IPS-15b (cell line): ENCODE measurements around the gene PDIA6.

Source experiments
- H3K27me3 ChIP-seq: one replicate; pipeline ENCODE4 v1.6.1; 2013; ENCODE audit warnings: low read length; ENCODE audit not compliant: control insufficient read depth, insufficient read depth
- H3K36me3 ChIP-seq: one replicate; pipeline ENCODE4 v1.6.1; 2013; ENCODE audit warnings: low read length; ENCODE audit not compliant: control insufficient read depth, insufficient read depth
- H3K4me1 ChIP-seq: one replicate; pipeline ENCODE4 v1.6.1; 2013; ENCODE audit warnings: mild to moderate bottlenecking, low read length; ENCODE audit not compliant: control insufficient read depth, insufficient read depth
- H3K4me3 ChIP-seq: one replicate; pipeline ENCODE4 v1.5.1; 2013; ENCODE audit warnings: low read depth, low read length
- H3K9ac ChIP-seq: one replicate; pipeline ENCODE4 v1.6.1; 2013; ENCODE audit warnings: low read depth, mild to moderate bottlenecking, low read length
- H3K9me3 ChIP-seq: one replicate; pipeline ENCODE4 v1.6.1; 2013; ENCODE audit warnings: mild to moderate bottlenecking, low read length; ENCODE audit not compliant: control insufficient read depth, insufficient read depth

Gene PDIA6, protein sequence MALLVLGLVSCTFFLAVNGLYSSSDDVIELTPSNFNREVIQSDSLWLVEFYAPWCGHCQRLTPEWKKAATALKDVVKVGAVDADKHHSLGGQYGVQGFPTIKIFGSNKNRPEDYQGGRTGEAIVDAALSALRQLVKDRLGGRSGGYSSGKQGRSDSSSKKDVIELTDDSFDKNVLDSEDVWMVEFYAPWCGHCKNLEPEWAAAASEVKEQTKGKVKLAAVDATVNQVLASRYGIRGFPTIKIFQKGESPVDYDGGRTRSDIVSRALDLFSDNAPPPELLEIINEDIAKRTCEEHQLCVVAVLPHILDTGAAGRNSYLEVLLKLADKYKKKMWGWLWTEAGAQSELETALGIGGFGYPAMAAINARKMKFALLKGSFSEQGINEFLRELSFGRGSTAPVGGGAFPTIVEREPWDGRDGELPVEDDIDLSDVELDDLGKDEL

DNA sequence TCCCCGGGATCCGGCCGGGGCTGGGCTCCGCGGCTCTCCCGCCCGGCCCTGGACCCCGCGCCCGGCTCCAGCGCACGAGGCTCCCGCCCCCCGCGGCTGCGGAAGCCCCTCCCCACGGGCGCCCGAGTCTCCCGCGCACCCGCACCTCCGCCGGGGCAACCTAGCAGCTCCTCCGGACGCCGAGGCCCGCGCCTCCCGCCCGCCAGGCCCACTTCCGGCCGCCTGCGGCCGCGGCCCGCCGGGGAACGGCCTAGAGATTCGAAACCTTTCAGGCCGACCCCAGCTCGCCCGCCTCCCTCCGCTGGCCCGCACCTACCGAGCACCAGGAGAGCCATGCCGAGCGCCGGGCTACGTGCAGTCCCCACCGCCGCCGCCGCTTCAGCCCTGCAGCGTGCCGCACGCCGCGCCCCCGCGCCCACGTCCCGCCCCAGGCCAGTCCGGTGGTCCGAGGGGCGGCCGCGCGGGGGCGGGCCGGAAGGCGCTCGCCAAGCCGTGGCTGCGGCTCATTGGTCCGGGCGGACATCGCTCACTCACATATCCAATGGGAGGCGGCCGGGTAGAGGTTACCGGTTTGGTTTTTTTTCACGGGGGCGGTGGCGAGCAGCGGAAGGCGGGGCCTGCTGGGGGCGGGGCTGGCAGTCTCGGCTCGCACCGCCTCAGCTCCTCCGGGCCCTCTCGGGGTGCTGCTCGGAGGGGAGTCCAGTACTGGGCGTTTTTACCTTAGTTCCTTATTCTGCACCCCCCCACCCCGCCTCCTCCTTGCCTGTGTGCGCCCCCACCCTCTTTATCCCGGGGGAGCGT lies at the start of gene PDIA6:
Gene PDIA6 (minus strand): TSS at position 424 of the 801 bp plus-strand sequence. CDS start 89 bp downstream, at position 335.
- Histone ChIP-seq H3K36me3 (no peaks in the 10 kb centered on the region), H3K4me3 (peak within 1 kb of the TSS; percentile 70), H3K4me1 (peaks cover 4% of the 10 kb centered on the region), H3K9ac (peak within 1 kb of the TSS; percentile 61), H3K27me3 (no peaks in the 10 kb centered on the region), H3K9me3 (no peaks in the 10 kb centered on the region)

- Histone ChIP-seq H3K4me3 (no peak overlapping the region), H3K9ac (no peak overlapping the region), H3K36me3 (no peaks in the 10 kb centered on the region), H3K27me3 (no peaks in the 10 kb centered on the region), H3K9me3 (no peaks in the 10 kb centered on the region), H3K4me1 (peaks cover 3% of the 10 kb centered on the region)
Observed at GRCh38 chr2:10862330-10862729, 49.7 kb upstream of the PDIA6 start.

DNA sequence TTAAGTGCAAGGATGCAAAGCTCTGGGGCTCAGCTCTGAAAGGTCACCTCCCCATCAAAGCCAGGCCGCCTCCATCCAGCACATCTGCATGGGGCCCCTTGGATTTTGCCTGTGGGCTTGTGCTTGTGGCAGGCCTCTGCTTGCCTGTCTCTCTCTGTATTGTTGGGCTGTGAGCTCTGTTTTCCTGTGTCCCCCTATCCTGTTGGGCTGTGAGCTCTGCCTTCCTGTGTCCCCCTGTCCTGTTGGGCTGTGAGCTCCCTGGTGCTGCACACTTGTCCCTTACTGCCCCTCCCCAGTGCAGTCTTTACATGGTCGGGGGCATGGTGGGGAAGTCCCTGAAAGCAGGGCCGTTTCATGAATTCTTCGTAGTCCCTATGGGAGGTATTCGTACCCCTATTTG lies 49.2 kb upstream of the PDIA6 start:
- no peaks in the 10 kb centered on the region for H3K9me3 ChIP-seq
- H3K4me3 ChIP-seq: no peak overlapping the region
- H3K9ac ChIP-seq: no peak overlapping the region
- H3K36me3 ChIP-seq: no peaks in the 10 kb centered on the region
- peaks cover 3% of the 10 kb centered on the region for H3K4me1 ChIP-seq
- H3K27me3 ChIP-seq: no peaks in the 10 kb centered on the region

GRCh38 chr2:10860814-10861325 lies 48.3 kb upstream of the PDIA6 start:
- Histone ChIP-seq H3K27me3 (no peaks in the 10 kb centered on the region), H3K9ac (no peak overlapping the region), H3K9me3 (no peaks in the 10 kb centered on the region), H3K36me3 (no peaks in the 10 kb centered on the region), H3K4me1 (peaks cover 3% of the 10 kb centered on the region), H3K4me3 (no peak overlapping the region)

GRCh38 chr2:10860081-10860813 lies 47.7 kb upstream of the PDIA6 start:
- no peaks in the 10 kb centered on the region for H3K9me3 ChIP-seq
- no peaks in the 10 kb centered on the region for H3K36me3 ChIP-seq
- no peak overlapping the region for H3K9ac ChIP-seq
- no peak overlapping the region for H3K4me3 ChIP-seq
- H3K27me3 ChIP-seq: no peaks in the 10 kb centered on the region
- H3K4me1 ChIP-seq: peaks cover 3% of the 10 kb centered on the region

GRCh38 chr2:10859278-10859677 lies 46.7 kb upstream of the PDIA6 start:
- Histone ChIP-seq H3K4me1 (no peaks in the 10 kb centered on the region), H3K4me3 (no peak overlapping the region), H3K9ac (no peak overlapping the region), H3K27me3 (no peaks in the 10 kb centered on the region), H3K9me3 (no peaks in the 10 kb centered on the region), H3K36me3 (no peaks in the 10 kb centered on the region)

- no peaks in the 10 kb centered on the region for H3K36me3 ChIP-seq
- no peaks in the 10 kb centered on the region for H3K27me3 ChIP-seq
- no peak overlapping the region for H3K9ac ChIP-seq
- H3K9me3 ChIP-seq: no peaks in the 10 kb centered on the region
- no peak overlapping the region for H3K4me3 ChIP-seq
- H3K4me1 ChIP-seq: peaks cover 2% of the 10 kb centered on the region
Observed at GRCh38 chr2:10848541-10848940, 36.0 kb upstream of the PDIA6 start.

- H3K27me3 ChIP-seq: no peaks in the 10 kb centered on the region
- H3K9ac ChIP-seq: no peak overlapping the region
- peaks cover 2% of the 10 kb centered on the region for H3K4me1 ChIP-seq
- no peaks in the 10 kb centered on the region for H3K9me3 ChIP-seq
- no peaks in the 10 kb centered on the region for H3K36me3 ChIP-seq
- H3K4me3 ChIP-seq: no peak overlapping the region
Observed at GRCh38 chr2:10847008-10847407, 34.4 kb upstream of the PDIA6 start.

- no peaks in the 10 kb centered on the region for H3K27me3 ChIP-seq
- H3K9me3 ChIP-seq: no peaks in the 10 kb centered on the region
- H3K9ac ChIP-seq: no peak overlapping the region
- no peak overlapping the region for H3K4me3 ChIP-seq
- peaks cover 2% of the 10 kb centered on the region for H3K4me1 ChIP-seq
- no peaks in the 10 kb centered on the region for H3K36me3 ChIP-seq
Observed at GRCh38 chr2:10846110-10846861, 33.7 kb upstream of the PDIA6 start.

- no peak overlapping the region for H3K4me3 ChIP-seq
- no peaks in the 10 kb centered on the region for H3K27me3 ChIP-seq
- no peaks in the 10 kb centered on the region for H3K36me3 ChIP-seq
- H3K4me1 ChIP-seq: peaks cover 2% of the 10 kb centered on the region
- no peaks in the 10 kb centered on the region for H3K9me3 ChIP-seq
- no peak overlapping the region for H3K9ac ChIP-seq
Observed at GRCh38 chr2:10845640-10846039, 33.1 kb upstream of the PDIA6 start.

- no peak overlapping the region for H3K9ac ChIP-seq
- H3K36me3 ChIP-seq: no peaks in the 10 kb centered on the region
- no peaks in the 10 kb centered on the region for H3K27me3 ChIP-seq
- peaks cover 2% of the 10 kb centered on the region for H3K4me1 ChIP-seq
- no peak overlapping the region for H3K4me3 ChIP-seq
- H3K9me3 ChIP-seq: no peaks in the 10 kb centered on the region
Observed at GRCh38 chr2:10844097-10844496, 31.5 kb upstream of the PDIA6 start.
